HG03378 (cell line): ENCODE measurements around the gene PPP1R14C.

Source experiments
- ATAC-seq: cut with Tn5 transposase; IDR thresholded peaks from one replicate; pipeline ENCODE4 v1.9.1; 2021; ENCODE audit warnings: mild to moderate bottlenecking, moderate library complexity; ENCODE audit not compliant: unreplicated experiment

PPP1R14C gene, protein sequence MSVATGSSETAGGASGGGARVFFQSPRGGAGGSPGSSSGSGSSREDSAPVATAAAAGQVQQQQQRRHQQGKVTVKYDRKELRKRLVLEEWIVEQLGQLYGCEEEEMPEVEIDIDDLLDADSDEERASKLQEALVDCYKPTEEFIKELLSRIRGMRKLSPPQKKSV

DNA sequence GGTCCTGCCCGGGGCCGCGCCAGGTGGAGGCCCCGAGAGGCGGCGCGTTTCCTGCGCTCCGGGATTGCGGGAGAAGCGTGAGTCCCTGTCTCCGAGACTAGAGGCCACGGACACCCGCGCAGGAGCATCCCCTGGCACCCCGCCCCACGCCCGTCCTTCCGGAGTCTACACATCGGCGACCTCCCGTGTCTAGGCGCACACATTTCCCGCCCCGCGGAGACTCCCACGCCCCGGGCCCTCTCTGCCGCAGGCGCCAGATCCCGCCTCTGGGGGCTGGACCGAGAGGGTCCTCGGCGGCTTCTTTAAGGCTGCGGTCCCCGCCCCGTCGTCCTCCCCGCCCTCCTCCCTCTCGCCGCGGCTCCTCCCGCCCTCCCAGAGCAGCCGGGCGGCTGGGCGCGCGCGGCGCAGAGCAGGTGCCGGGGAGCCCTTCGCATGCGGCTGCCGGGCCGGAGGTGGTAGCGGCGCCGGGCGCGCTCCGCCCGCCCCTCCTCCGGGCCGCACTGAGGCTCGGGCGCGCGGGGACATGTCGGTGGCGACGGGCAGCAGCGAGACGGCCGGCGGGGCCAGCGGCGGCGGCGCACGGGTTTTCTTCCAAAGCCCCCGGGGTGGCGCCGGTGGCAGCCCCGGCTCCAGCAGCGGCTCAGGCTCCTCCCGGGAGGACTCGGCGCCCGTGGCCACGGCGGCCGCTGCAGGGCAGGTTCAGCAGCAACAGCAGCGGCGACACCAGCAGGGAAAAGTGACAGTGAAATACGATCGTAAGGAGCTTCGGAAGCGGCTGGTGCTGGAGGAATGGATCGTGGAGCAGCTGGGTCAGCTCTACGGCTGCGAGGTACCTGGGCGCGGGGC lies at the start of gene PPP1R14C:
Gene PPP1R14C, plus strand, starts transcription at position 375 of the 846 bp plus-strand sequence. Its CDS starts 149 bp downstream, at position 524.
- no peak for ATAC-seq

DNA sequence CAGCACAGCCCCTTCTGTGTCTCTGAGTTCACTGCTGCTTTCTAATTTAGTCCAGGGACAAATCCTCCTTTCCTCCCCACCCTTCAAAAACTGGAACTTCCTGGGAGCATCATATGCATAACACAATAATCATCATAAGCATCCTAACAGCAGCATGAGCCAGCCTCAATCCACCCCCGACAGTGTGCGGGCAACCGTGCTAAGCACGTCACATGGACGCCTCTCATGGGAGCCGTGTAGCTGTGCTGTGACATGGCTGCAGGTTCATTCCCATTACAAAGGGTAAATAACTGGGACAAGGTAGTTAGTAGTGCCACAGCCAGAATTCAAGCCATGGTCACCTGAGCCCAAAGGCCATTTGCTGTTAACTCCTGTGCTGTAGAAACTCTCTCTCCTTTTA lies 49.4 kb upstream of the PPP1R14C start:
- no peak for ATAC-seq

DNA sequence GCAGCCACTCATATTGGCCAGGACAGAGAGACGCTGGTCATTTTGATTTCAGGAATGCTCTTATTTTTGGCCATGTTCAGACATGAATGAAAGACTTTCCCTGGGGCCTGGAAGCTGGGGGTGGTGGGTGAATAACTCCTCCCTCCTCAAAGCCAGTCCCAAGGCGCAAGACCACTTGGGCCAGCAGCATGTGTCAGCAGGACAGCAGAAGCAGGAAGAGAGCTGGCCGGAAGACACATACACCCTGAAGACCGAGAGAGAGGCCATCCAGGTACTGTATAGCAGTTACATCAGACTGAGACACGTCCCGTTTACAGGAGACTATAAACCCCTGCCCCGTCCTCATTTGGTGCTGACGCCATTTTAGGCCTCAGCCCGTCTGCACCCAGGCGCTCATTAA lies 44.7 kb upstream of the PPP1R14C start:
- ATAC-seq, result no peak

DNA sequence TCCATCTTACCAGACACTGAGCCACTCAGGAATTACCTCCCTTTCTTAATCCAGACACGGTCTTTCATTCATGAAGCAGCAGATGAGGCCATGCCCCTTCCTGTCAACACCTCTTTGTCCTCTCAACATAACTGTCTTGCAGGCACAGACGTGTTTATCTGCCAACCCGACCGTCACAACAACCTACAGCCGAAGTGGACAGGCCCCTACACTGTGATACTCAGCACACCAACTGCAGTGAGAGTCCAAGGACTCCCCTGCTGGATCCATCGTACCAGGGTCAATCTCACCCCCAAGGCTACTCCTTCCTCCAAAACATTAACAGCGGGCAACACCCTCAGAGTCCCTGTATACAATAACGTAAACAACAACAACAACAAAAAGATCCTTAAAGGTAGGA lies 43.3 kb upstream of the PPP1R14C start:
- ATAC-seq, result no peak

DNA sequence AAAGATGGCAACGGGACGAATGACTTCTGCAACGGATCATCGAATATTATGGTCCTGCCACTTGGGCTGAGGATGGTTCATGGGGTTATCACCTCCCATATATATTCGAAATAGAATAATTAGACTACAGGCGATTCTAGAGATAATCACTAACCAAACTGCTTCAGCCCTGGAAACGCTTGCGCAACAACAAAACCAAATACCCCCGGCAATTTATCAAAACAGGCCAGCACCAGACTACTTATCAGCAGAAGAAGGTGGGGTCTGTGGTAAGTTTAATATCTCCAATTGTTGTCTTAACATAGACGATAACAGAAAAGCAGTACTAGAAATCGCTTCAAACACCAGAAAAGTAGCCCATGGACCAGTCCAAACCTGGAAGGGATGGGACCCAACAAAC lies 42.9 kb upstream of the PPP1R14C start:
- no peak for ATAC-seq

DNA sequence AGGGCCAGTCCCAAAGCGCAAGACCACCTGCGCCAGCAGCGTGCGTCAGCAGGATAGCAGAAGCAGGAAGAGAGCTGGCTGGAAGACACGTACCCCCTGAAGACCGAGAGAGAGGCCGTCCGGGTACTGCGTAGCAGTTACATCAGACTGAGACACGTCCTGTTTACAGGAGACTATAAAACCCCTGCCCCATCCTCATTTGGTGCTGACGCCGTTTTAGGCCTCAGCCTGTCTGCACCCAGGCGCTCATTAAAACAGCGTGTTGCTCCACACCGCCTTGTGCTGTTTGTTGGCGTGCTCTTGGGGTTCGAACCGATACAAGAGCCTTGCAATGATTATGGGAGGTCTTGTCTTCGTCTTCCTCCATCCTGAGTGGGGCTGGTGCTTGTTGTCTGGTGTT lies 42.1 kb upstream of the PPP1R14C start:
- no peak for ATAC-seq

DNA sequence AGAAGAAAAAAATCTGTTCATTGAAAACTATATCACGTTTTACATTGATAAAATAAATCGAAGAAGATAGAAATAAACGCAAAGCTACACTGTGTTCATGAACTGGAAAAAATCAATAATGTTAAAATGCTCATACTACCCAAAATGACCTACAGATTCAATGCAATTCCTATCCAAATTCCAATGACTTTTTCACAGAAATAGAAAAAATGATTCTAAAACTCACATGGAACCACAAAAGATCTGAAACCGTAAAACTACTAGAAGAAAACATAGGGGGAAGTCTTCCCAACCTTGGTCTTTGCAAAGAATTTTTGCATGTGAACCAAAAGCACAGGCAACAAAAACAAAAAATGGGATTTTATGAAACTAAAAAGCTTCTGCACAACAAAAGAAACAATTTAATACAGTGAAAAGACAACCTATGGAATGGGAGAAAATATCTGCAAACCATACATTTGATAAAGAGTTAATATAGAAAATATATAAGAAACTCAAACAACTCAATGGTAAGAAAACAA lies 40.0 kb upstream of the PPP1R14C start:
- no peak for ATAC-seq

DNA sequence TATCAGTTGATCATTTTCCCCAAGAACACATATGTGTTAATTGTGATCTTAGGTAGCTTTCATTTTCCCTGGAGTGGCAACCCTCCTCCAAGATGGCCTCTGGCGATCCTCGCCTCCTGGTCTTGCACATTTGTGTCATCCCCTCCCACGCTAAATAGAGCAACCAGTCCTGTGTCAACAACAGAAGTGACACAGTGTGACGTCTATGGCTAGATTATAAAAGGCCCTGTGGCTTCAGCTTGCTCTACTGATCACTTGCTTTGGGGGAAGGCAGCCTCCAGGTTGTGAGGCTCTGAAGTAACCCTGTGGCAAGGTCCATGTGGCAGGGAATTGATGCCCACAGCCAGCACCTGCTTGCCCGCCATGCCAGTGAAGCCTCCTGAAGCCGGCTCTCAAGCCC lies 30.6 kb upstream of the PPP1R14C start:
- ATAC-seq, result no peak

DNA sequence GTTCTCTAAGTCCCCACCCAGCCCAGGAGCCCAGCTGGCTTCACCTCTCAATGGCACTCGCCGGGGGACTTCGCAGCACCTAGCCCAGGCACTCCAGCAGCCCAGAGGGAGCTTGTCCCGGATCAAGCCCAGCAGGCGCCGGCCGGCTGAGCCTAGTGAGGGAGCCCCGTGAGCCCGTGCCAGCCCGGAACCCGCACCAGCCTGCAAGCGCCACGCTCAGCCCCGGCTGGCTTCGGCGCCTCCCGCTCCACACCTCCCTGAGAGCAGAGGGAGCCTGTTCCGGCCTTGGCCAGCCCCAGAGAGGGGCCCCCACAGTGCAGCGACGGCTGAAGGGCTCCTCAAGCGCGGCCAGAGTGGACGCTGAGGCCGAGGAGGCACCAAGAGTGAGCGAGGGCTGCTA lies 27.1 kb upstream of the PPP1R14C start:
- ATAC-seq, result no peak

DNA sequence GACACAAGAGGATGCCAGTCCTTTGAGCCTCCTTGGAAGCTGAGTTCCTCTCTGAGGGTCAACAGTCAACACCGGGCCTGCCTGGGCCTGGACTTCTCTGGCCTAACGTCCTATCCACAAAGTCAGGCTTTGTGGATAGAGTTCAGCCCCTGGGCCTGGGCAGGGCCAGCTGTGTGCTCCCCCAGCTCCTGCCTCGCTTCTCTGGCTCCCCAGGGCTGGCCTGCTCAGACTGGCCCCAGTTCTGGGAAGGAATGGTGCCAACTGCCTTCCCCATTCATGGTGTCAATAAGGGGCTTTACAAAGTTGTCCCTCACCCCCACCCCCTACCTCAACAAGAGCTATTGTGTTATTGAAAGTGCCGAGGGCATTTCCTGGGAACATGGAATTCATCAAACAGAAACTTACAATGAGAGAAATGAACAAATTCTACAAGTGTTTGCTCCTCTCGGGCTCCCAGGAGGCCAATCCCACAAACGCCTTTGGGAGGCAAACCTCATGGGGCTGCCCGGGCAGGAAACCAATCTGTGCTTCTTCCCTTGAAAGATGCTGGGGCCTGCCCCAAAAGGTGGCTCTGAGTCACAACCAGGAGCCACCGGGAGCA lies 26.5 kb upstream of the PPP1R14C start:
- no peak for ATAC-seq

DNA sequence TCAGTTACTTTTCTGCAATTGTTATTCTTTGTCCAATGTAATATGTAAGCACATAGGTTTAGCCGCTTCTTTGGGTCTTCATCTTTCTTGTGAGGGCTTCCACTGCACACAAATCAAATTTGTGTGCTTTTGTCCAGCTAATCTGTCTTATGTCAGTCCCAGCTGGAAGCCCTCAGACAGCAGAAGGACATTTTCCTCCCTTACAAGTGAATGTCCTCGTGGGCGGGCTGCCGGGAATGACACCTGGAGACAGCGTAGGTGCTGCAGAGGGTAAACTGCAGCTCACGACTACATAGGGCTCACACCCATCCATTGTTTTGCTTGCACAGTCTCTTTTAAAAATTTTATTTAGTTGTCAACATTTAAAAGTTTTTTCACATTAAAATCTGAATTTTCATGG lies 24.6 kb upstream of the PPP1R14C start:
- ATAC-seq, result no peak

DNA sequence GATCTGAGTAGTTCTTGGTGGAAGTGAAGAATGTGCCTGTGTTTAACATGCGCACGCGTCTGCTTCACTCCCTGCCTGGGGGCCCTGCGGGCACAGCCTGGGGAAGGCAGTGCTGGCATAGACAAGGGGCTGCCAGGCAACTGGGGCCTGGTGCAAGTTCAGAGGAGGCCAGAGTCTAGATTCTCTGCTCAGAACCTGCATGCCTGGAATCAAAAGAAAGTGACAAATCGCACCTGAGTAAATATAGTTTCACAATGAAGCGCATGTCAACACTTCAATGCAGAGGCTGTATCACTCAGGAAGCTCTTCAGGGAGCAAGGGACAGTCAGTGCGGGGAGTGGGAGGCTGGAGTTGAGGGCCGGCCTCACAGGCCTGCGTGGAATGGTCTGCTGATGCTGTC lies 24.2 kb upstream of the PPP1R14C start:
- no peak for ATAC-seq

DNA sequence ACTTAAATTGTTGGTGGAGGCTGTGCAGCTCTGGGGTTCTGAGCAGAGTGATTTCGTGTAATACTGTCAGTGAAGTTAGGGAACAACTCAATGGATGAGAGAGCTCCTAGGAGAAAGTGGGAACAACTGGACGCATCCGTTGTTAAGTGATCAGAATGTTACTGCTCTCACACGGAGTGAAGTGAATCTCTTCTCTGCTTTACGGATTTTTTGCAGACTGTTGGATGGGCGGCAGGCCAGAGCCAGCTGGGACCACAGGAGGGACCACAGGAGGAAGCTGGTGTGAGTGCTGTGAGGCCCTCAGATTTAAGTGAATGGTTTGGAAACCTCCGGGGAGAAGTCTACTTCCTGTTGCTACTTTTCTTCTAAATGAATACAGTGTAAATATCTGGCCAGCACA lies 23.7 kb upstream of the PPP1R14C start:
- no peak for ATAC-seq

DNA sequence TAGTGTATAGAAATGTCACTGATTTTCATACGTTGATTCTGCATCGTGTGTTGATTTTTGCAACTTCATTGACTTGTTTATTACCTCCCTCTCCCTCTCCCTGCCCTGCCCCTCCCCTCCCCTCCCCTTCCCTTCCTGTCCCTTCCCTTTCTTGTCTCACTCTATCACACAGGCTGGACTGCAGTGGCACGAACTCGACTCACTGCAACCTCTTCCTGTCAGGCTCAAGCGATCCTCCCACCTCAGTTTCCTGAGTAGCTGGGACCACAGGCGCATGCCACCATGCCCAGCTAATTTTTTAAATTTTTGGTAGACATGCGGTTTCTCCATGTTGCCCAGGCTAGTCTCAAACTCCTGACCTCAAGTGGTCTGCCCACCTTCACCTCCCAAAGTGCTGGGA lies 19.2 kb upstream of the PPP1R14C start:
- no peak for ATAC-seq

DNA sequence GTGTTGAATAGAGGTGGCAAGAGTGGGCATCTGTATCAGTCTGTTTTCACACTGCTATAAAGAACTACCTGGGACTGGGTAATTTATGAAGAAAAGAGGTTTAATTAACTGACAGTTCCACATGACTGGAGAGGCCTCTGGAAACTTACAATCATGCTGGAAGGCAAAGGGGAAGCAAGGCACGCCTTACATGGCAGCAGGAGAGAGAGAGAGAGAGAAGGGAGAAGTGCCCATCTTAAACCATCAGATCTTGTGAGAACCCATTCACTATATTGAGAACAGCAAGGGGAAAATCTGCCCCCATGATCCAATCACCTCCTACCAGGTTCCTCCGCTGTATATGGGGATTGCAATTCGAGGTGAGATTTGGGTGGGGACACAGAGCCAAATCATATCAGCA lies 18.6 kb upstream of the PPP1R14C start:
- no peak for ATAC-seq

DNA sequence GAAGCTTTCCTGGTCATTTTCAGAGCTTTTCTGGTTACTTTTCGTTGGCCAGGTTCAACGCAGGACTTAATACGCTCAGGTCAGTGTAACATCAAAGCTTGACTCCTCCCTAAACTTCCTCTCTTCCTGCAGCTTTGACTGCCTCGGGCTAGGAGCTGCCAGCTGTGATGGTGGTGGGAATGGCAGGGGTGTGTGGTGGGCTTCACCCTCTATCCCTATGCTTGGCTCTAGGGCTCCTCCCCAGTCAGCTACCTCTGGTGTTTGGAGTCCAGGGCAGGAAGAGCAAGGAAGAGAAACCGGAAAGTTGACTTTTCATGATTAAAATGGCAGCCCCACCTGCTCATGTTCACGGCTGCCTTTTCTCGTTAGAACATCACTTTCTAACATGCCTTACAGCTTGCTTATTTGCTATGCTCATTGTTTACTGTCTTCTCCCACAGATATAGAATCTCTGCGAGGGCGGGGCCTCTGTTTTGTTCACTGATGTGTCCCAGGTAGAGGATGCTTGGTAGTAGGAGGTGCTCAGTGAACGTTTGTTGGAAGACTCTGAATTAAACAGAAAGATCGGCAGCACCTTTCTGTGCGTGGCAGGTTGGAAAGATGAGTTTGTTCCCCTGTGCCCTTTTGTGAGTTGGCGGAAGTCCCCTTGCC lies 16.1 kb upstream of the PPP1R14C start:
- no peak for ATAC-seq

DNA sequence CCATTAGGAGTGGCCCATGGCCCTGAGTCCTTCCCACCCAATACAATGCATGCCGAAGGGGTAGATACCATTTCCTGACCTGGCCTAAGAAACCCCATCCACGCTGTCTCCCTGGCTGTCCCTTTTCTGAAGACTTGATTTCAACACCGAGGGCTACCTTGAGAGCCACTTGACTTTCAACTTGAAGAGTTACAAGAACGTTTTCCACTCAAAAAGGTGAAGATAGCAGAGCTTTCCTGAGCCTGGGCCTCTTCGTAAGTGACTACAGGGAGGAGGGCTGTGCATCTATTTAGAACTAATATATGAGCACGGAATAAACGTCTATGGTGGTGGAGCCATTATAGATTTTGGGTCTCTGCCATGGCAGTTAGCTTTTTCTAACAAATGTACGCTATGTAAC lies 14.4 kb upstream of the PPP1R14C start:
- ATAC-seq, result no peak

DNA sequence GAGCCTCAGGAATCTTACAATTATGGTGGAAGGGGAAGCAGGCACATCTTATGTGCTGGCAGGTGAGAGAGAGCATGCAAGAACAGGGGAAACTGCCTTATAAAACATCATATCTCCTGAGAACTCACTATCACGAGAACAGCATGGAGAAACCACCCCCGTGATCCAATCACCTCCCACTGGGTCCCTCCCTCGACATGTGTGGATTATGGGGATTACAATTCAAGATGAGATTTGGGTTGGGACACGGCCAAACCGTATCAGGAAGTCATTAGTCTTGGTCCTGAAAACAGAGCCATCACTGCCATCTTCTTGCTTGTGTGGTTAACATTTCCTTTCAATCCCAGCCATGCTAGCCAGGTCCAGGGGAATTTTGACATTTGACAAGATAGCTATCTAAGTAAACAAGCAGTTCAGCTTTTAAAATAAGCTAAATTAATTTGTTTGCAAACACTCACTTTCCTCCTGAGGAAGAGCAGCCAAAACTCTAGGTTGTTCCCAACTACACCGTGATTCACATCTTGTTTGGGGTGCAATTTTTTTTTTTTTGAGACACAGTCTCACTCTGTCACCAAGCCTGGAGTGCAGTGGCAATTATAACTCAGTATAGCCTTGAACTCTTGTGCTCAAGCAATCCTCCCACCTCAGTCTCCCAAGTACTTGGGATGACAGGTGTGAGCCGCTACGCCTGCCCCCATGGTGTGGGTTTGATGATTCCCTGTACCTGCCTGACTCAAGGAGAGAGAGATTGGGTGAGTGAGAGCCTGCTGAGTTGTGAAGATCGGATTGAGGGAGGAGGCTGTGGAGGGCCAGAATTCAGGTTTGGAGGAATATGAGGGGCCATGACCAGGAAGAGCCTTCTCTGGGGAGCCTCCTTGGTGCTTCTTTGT lies 13.0 kb upstream of the PPP1R14C start:
- no peak for ATAC-seq

DNA sequence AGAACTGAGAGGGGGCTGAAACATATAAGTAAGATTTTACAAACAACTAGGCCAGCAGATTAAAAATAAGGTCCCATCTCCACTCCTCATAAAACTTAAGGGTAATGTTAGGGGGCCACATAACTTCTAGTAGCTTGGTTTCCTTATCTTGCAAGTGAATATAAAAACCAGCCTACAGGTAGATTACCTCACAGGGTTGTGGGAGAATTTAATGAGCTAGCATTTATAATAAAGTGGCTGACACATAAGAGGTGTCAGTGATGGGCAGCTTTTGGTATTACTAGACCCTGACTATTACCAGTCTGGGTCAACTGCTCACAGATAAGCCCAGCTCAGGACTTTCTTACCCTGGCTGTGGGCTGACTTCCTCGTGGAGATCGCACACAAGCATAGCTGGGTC lies 9.2 kb upstream of the PPP1R14C start:
- no peak for ATAC-seq

DNA sequence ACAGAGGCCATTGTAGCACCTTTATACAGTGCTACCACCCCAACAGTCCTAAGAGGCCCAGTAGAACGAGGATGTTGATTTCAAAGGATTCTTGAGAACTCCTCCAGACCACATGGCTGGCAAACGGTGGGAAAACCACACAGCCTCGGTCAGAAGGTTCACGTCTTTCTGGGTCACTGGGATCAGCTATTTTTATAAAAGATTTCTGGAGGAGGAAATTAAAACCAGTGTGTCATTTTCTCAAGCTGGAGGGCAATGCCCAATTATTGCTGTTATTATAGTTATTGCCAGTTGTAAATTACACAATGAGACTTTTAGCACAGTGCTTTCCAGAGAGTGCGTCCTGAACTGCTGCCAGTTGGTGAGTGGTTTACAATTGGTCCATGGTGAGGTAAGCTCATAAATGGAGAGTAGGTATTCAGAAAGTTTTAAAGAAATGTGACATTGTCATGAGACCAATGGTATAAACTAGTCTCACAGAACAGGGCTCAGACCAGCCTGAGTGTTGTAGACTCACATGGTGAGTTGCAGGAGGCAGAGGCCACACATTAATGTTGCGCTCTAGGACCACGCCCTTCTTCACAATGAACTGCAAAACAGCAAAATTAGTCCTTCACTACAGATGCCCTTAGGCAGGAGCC lies 8.4 kb upstream of the PPP1R14C start:
- no peak for ATAC-seq
